AG04450 (cell line): ENCODE results near the gene COLQ. TPM values are rescaled to one million over a fixed set of nuclear protein-coding genes. Genes with fewer than 3 reads are reported as not detected.

Source experiments
- CTCF ChIA-PET: fragments of 300-600, 350-600 bp; formaldehyde crosslinking; extraction: SDS; loops from one replicate; lab custom pipeline; 2022; ENCODE audit warnings: antibody characterized with exemption, inconsistent platforms; lab: Charles Lee
- POLR2A ChIA-PET: fragments of 350-600 bp; formaldehyde crosslinking; extraction: SDS; loops from one replicate; lab custom pipeline; 2021; ENCODE audit warnings: antibody characterized with exemption, inconsistent platforms; lab: Yijun Ruan, JAX
- DNase-seq: peaks from one replicate; pipeline ENCODE4 v3.0.0-alpha.2; 2011; ENCODE audit warnings: low read depth, low spot score
- H3K27ac ChIP-seq: one replicate; pipeline ENCODE4 v1.5.1; 2012; ENCODE audit warnings: low read depth, low read length, control low read depth
- H3K27me3 ChIP-seq: one replicate; pipeline ENCODE4 v1.6.0; 2012; ENCODE audit warnings: low read length; ENCODE audit not compliant: control insufficient read depth, insufficient read depth
- H3K4me3 ChIP-seq: 2 replicates; pipeline ENCODE4 v1.5.1; 2011; ENCODE audit warnings: mild to moderate bottlenecking, low read depth, low read length, control low read depth
- H3K9me3 ChIP-seq: 2 replicates; pipeline ENCODE4 v1.5.1; 2012; ENCODE audit warnings: low read length; ENCODE audit not compliant: control insufficient read depth, insufficient read depth
- polyA plus RNA-seq: library from polyadenylated mRNA; depleted of rRNA; stranded (reverse); fragments of >200 nt; gene quantifications from 2 replicates; pipeline ENCODE4 v1.2.3, GENCODE V29; 2011
- TF ChIP-seq, protein P1 (sequence below): IDR thresholded peaks from 2 replicates; pipeline ENCODE4 v1.5.1; 2011; ENCODE audit warnings: low read depth, low read length, control low read depth, inconsistent platforms

The COLQ gene
- polyA plus RNA-seq, 1 experiment = 0.95 TPM

DNA sequence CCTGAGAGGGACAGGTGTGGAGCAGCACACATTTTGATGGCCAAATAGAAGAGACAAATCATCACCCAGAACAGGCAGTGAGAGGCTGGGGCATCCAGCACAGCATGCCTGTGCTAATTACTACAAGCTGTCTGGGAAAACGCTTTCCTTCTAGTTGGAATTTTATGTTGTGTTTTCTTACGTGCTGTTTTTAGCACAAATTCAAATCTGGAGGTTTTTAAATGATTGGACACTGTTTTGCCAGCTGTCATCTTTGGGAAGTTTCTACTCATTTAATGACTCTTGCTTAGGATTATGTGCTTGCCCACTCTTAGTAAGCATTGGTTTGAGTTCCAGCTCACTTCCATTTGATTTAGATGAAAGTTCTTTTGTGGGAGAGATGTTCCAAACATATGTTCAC, 50.7 kb downstream of the COLQ start:
- Histone ChIP-seq H3K27me3 (peaks cover 6% of the 10 kb centered on the region), H3K9me3 (no peaks in the 10 kb centered on the region), H3K27ac (no peak overlapping the region), H3K4me3 (no peak overlapping the region)
- CTCF ChIA-PET = no interaction called here
- TF ChIP-seq, protein P1, sequence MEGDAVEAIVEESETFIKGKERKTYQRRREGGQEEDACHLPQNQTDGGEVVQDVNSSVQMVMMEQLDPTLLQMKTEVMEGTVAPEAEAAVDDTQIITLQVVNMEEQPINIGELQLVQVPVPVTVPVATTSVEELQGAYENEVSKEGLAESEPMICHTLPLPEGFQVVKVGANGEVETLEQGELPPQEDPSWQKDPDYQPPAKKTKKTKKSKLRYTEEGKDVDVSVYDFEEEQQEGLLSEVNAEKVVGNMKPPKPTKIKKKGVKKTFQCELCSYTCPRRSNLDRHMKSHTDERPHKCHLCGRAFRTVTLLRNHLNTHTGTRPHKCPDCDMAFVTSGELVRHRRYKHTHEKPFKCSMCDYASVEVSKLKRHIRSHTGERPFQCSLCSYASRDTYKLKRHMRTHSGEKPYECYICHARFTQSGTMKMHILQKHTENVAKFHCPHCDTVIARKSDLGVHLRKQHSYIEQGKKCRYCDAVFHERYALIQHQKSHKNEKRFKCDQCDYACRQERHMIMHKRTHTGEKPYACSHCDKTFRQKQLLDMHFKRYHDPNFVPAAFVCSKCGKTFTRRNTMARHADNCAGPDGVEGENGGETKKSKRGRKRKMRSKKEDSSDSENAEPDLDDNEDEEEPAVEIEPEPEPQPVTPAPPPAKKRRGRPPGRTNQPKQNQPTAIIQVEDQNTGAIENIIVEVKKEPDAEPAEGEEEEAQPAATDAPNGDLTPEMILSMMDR = no peak
- DNase-seq = no peak
- POLR2A ChIA-PET = no interaction called here

DNA sequence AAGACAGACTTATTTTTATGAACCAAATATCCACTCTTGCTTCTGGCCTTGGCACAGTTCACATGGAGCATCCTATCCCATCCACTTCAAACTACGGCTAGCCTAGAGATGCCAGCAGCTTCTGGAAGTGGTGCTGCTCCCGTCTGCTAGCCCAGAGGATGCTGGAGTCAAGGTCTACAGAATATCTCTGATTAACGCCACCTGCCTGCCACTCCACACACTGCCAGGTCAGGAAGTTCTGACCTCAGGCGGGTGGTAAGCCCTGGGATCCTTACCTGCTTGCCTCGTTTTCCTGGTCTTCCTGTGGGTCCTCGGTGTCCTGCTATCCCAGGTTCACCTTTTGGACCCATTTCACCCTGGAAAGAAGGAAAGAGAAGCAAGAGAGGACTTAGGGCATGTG, 51.2 kb downstream of the COLQ start:
- Histone ChIP-seq H3K27ac (no peak overlapping the region), H3K9me3 (no peaks in the 10 kb centered on the region), H3K27me3 (peaks cover 4% of the 10 kb centered on the region), H3K4me3 (no peak overlapping the region)
- ChIA-PET POLR2A (no interaction called here), CTCF (interaction anchor here (1.3 kb wide), 1 partner anchor 353 kb away, joined by 4 read pairs; no protein-coding TSS in a partner anchor)
- TF ChIP-seq, protein P1 = no peak
- no peak for DNase-seq

DNA sequence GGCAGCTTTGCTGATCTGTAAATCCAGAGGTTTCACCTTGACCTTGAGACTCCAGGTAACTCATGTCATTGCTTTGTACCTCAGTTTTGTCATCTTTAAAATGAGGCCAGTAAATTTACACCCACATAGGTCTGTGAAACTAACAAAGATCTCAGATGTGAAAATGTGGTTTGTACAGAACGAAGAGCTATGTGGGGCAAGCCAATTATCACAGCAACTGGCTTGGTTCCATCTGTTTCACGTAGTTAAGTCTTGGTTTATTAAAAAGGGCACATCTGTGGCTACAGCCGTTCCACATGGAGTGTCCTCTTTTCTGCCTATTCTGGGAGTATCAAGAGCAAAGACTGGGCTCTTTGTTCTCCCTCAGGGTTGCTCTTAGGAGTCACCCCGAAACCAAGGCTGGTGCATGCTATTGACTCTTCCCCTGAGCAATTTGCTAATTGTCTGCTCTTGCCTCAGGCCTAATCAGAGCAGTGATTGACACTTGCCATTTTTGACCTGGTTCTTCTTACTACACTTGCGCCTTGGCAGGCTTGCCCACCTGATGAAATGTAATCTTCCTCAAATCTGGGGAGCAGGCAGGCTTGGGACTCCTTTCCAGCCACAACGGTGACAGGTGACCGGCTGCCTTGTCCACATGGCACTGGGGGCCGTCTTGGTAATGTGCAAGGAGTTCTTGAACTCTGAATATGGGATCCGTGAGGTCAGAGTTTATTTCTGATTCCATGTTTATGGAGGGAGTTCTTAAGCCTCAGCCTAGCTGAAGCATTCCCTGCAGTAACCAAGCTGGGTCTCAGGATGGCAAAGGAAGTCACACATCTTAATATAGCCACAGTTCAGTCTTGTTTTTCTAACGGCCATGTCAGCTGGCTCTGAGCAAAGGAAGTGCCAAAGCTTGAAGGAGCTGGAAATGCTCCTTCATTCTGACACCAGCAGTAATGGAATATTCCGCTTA, 54.0 kb downstream of the COLQ start:
- DNase-seq = no peak
- CTCF ChIA-PET = interaction anchor here (1.5 to 2.3 kb wide), 2 partner anchors 89 to 200 kb away, joined by 4 to 6 read pairs; no protein-coding TSS in a partner anchor
- peaks cover 2% of the 10 kb centered on the region for H3K27me3 ChIP-seq
- H3K4me3 ChIP-seq = no peak overlapping the region
- no peaks in the 10 kb centered on the region for H3K9me3 ChIP-seq
- POLR2A ChIA-PET = no interaction called here
- H3K27ac ChIP-seq = no peak overlapping the region
- TF ChIP-seq, protein P1 = no peak

DNA sequence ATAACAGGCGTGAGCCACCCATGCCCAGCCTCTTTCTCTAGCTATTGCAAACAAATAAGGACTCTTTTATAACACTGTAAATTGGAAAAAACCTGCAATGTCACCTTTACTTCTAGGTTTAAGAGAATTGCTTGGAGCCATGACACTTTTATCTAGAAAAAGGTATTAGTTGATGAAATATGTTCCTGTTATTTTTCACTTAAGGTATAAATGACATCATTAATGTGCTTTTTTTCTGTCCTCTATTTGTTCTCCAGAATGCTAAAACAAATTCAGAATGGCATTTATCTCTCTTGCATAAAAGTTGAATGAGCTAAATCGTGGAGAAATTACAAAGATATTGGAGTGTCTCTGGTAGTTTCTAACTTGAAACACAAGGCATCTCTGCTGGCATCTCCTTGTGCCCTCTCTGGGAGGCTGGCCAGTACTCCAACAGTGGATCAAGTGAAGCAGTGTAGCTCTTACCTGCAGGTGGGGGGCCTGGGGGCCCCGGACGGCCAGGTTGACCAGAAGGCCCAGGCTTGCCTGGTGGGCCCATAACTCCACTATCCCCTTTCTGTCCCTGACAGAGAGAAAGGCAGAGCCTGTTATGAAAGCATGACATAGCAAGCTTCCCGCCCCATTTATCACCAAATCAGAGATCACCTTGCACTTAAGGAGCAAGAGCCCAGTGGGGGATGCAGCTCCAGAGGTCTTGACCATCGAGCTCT, 55.5 kb downstream of the COLQ start:
- H3K27ac ChIP-seq = no peak overlapping the region
- H3K4me3 ChIP-seq = no peak overlapping the region
- H3K9me3 ChIP-seq = no peaks in the 10 kb centered on the region
- TF ChIP-seq, protein P1 = no peak
- H3K27me3 ChIP-seq = peaks cover 2% of the 10 kb centered on the region
- no peak for DNase-seq
- ChIA-PET POLR2A (no interaction called here), CTCF (interaction anchor here (0.6 to 0.7 kb wide), 2 partner anchors 295 to 832 kb away, joined by 3 read pairs; no protein-coding TSS in a partner anchor)
